HCT116 (cell line): ENCODE measurements around the gene KXD1. TPM values are rescaled to one million over a fixed set of nuclear protein-coding genes. Genes with fewer than 3 reads are reported as not detected.

Experiments
- ATAC-seq: fragments of 200-7000 bp; cut with Tn5 transposase; 2 replicates; pipeline ENCODE4 v1.9.1; 2020; ENCODE audit warnings: mild to moderate bottlenecking, moderate library complexity
- BruUV-seq: library from RNA; stranded (reverse); fragments of 400-500 nt; replicated peaks from 2 replicates; lab custom pipeline; 2021; lab: Mats Ljungman, UMichigan
- CTCF ChIA-PET: fragments of 300-600 bp; sonication (Branson Sonifier 250); formaldehyde crosslinking; loops from one replicate; lab custom pipeline; 2021; ENCODE audit warnings: antibody characterized with exemption; lab: Charles Lee
- POLR2A ChIA-PET: fragments of 300-600, 350-600 bp; sonication (Branson Sonifier 250); formaldehyde crosslinking; loops from one replicate; lab custom pipeline; 2021; ENCODE audit warnings: antibody characterized with exemption; lab: Charles Lee
- RAD21 ChIA-PET, 2 experiments: fragments of 300-600 bp; sonication (Branson Sonifier 250); formaldehyde crosslinking; loops; one replicate each; lab custom pipeline; 2023; ENCODE audit warnings: low total read pairs in 2 of 2; ENCODE audit not compliant: uncharacterized antibody in 2 of 2, unreplicated experiment in 2 of 2, low non-redundant PET in 1 of 2; lab: Charles Lee
- DNase-seq: peaks from one replicate; pipeline ENCODE4 v3.0.0-alpha.2; 2010; ENCODE audit warnings: low read depth, low spot score
- H2AFZ ChIP-seq: fragments of 200-600 bp; shearing (Covaris generic), sonication (generic); 2 replicates; pipeline ENCODE4 v1.6.1; 2017; ENCODE audit warnings: low read depth, mixed run types, mixed read lengths, antibody characterized with exemption, low read length; ENCODE audit not compliant: poor library complexity, severe bottlenecking
- H3K27ac ChIP-seq: 2 replicates; pipeline ENCODE4 v1.5.1; 2012; ENCODE audit warnings: low read depth, low read length
- H3K27me3 ChIP-seq: fragments of 200-600 bp; sonication (generic); 2 replicates; pipeline ENCODE4 v1.6.1; 2016; ENCODE audit warnings: mixed run types, low read length, mixed read lengths; ENCODE audit not compliant: insufficient read depth
- H3K36me3 ChIP-seq, 2 experiments: fragments of 200-500 bp in 1 of 2; fragments of 200-600 bp in 1 of 2; sonication (Bioruptor generic) in 1 of 2; sonication (generic) in 1 of 2; 2 replicates each; pipeline versions ENCODE4 v1.5.1 to v1.6.1; 2014 to 2016; ENCODE audit warnings: low read length in 2 of 2, inconsistent platforms in 1 of 2, mixed read lengths in 1 of 2, mixed run types in 1 of 2; ENCODE audit not compliant: insufficient read depth in 2 of 2, control insufficient read depth in 1 of 2
- H3K4me1 ChIP-seq, 2 experiments: fragments of 200-600 bp in 1 of 2; sonication (generic) in 1 of 2; 2 replicates each; pipeline versions ENCODE4 v1.5.1 to v1.6.1; 2012 to 2017; ENCODE audit warnings: low read length in 2 of 2, inconsistent platforms in 1 of 2, mild to moderate bottlenecking in 1 of 2, mixed read lengths in 1 of 2, mixed run types in 1 of 2, moderate library complexity in 1 of 2; ENCODE audit not compliant: insufficient read depth in 2 of 2, control insufficient read depth in 1 of 2
- H3K4me2 ChIP-seq: fragments of 200-600 bp; sonication (generic); 2 replicates; pipeline ENCODE4 v1.6.1; 2017; ENCODE audit warnings: mixed run types, low read length, mixed read lengths
- H3K4me3 ChIP-seq, 2 experiments: fragments of 200-600 bp in 1 of 2; sonication (generic) in 1 of 2; replicated peaks in 1 of 2; 2 replicates each; pipeline ENCODE4 v1.5.1; 2011 to 2016; ENCODE audit warnings: low read length in 2 of 2, control low read depth in 1 of 2, low read depth in 1 of 2, mild to moderate bottlenecking in 1 of 2, mixed read lengths in 1 of 2, mixed run types in 1 of 2
- H3K79me2 ChIP-seq: fragments of 200-600 bp; sonication (generic); 2 replicates; pipeline ENCODE4 v1.6.1; 2017; ENCODE audit warnings: mild to moderate bottlenecking, mixed run types, low read length, moderate library complexity, mixed read lengths; ENCODE audit not compliant: insufficient read depth
- H3K9ac ChIP-seq: fragments of 200-600 bp; sonication (generic); 2 replicates; pipeline ENCODE4 v1.6.1; 2016; ENCODE audit warnings: low read length, mixed read lengths
- H3K9me2 ChIP-seq: fragments of 200-600 bp; sonication (generic), shearing (Covaris generic); 2 replicates; pipeline ENCODE4 v1.6.1; 2017; ENCODE audit warnings: mixed run types, mild to moderate bottlenecking, moderate library complexity; ENCODE audit not compliant: insufficient read depth
- H3K9me3 ChIP-seq, 2 experiments: fragments of 200-500 bp in 1 of 2; fragments of 200-600 bp in 1 of 2; sonication (Bioruptor generic) in 1 of 2; sonication (generic) in 1 of 2; 2 replicates each; pipeline ENCODE4 v1.6.1; 2014 to 2017; ENCODE audit warnings: low read length in 2 of 2, mixed read lengths in 2 of 2, inconsistent platforms in 1 of 2, low read depth in 1 of 2, mild to moderate bottlenecking in 1 of 2, mixed run types in 1 of 2, moderate library complexity in 1 of 2; ENCODE audit not compliant: control insufficient read depth in 1 of 2, insufficient read depth in 1 of 2
- H4K20me1 ChIP-seq: fragments of 200-600 bp; sonication (generic), shearing (Covaris generic); 2 replicates; pipeline ENCODE4 v1.6.1; 2017; ENCODE audit warnings: mixed run types, mild to moderate bottlenecking, moderate library complexity; ENCODE audit not compliant: insufficient read depth
- CBX3 ChIP-seq: IDR thresholded peaks from 2 replicates; pipeline ENCODE4 v1.6.1; 2012; ENCODE audit warnings: low read depth
- CEBPB ChIP-seq: IDR thresholded peaks from 2 replicates; pipeline ENCODE4 v1.6.1; 2012; ENCODE audit warnings: low read depth
- CTCF ChIP-seq, 3 experiments: fragments of 200-600 bp in 1 of 3; sonication (generic) in 1 of 3; IDR thresholded peaks in 2 of 3; conservative IDR thresholded peaks in 1 of 3; 2 replicates each; pipeline ENCODE4 v1.5.1; 2012 to 2017; ENCODE audit warnings: low read depth in 2 of 3, low read length in 2 of 3, antibody characterized with exemption in 1 of 3, borderline replicate concordance in 1 of 3, control low read depth in 1 of 3, mild to moderate bottlenecking in 1 of 3, mixed read lengths in 1 of 3, mixed run types in 1 of 3, moderate library complexity in 1 of 3; ENCODE audit not compliant: insufficient read depth in 1 of 3
- EZH2phosphoT487 ChIP-seq: fragments of 200-600 bp; IDR thresholded peaks from 2 replicates; pipeline ENCODE4 v1.6.1; 2018; ENCODE audit warnings: antibody characterized with exemption, borderline replicate concordance
- REST ChIP-seq: IDR thresholded peaks from 2 replicates; pipeline ENCODE4 v1.6.1; 2012; ENCODE audit warnings: low read depth
- SIN3A ChIP-seq: IDR thresholded peaks from 2 replicates; pipeline ENCODE4 v1.6.1; 2012; ENCODE audit warnings: low read depth
- SP1 ChIP-seq: IDR thresholded peaks from 2 replicates; pipeline ENCODE4 v1.6.1; 2012; ENCODE audit warnings: low read depth
- TCF7L2 ChIP-seq: IDR thresholded peaks from 2 replicates; pipeline ENCODE4 v1.7.0; 2011; ENCODE audit warnings: borderline replicate concordance, inconsistent platforms; ENCODE audit not compliant: insufficient read depth, insufficient read length; ENCODE audit errors: extremely low read depth
- YY1 ChIP-seq: IDR thresholded peaks from 2 replicates; pipeline ENCODE4 v1.6.1; 2011; ENCODE audit warnings: low read length, low read depth, moderate library complexity, mild to moderate bottlenecking; ENCODE audit not compliant: insufficient replicate concordance; ENCODE audit errors: extremely low read depth
- ZBTB33 ChIP-seq: IDR thresholded peaks from 2 replicates; pipeline ENCODE4 v1.6.1; 2011; ENCODE audit warnings: mild to moderate bottlenecking, low read length, moderate library complexity; ENCODE audit not compliant: insufficient replicate concordance; ENCODE audit errors: extremely low read depth
- ZFX ChIP-seq: fragments of 450-650 bp; IDR thresholded peaks from 2 replicates; pipeline ENCODE4 v1.6.1; 2017
- intact Hi-C: fragments of 100-400 bp; cut with micrococcal nuclease; formaldehyde crosslinking; loops from 2 replicates; pipeline ENCODE4 v1.10.0; 2022
- total RNA-seq: library from RNA; stranded (reverse); gene quantifications from one replicate; pipeline ENCODE4 v1.2.1, GENCODE V29; 2021; ENCODE audit not compliant: unreplicated experiment

KXD1 gene
- total RNA-seq, 1 experiment from 2014 or later: 139 TPM

- DNase-seq (no peak), ATAC-seq (no peak)
- Histone ChIP-seq H4K20me1 (no peaks in the 10 kb centered on the region), H2AFZ (no peak overlapping the region), H3K4me3 (no peak overlapping the region), H3K27ac (no peak overlapping the region), H3K4me2 (no peak overlapping the region), H3K79me2 (no peaks in the 10 kb centered on the region), H3K9me3 (no peaks in the 10 kb centered on the region), H3K36me3 (no peaks in the 10 kb centered on the region), H3K27me3 (peaks cover 18% of the 10 kb centered on the region; the same call in 1 of the 2 replicates), H3K9ac (no peak overlapping the region), H3K9me2 (no peaks in the 10 kb centered on the region), H3K4me1 (peaks cover 1 to 22% of the 10 kb centered on the region in 2 experiments; a peak in 3 of 4 replicates)
- ChIA-PET RAD21 (no interaction called here), POLR2A (no interaction called here), CTCF (no interaction called here)
- intact Hi-C loops: no loop called here
- TF ChIP-seq CEBPB (no peak), YY1 (no peak), CTCF (IDR thresholded peaks at IDR 0.05 in 2 of 3, conservative IDR thresholded peaks at IDR 0.05 in 1 of 3; ENCODE audit: borderline replicate concordance in 1 of 3, insufficient read depth in 1 of 3, low read depth in 2 of 3, low read length in 2 of 3) (no peak), EZH2phosphoT487 (no peak), CBX3 (no peak)
- BruUV-seq: no TSS peak
These were observed 58.4 kb downstream of the KXD1 start for GRCh38 chr19:18616023-18616422.

- Histone ChIP-seq H3K9ac (no peak overlapping the region), H3K9me2 (no peaks in the 10 kb centered on the region), H4K20me1 (no peaks in the 10 kb centered on the region), H3K27me3 (peaks cover 7% of the 10 kb centered on the region; the same call in 1 of the 2 replicates), H3K79me2 (no peaks in the 10 kb centered on the region), H3K4me3 (no peak overlapping the region), H3K4me1 (peaks cover 0 to 12% of the 10 kb centered on the region in 2 experiments; a peak in 3 of 4 replicates), H2AFZ (no peak overlapping the region), H3K27ac (no peak overlapping the region), H3K36me3 (no peaks in the 10 kb centered on the region), H3K4me2 (no peak overlapping the region), H3K9me3 (no peaks in the 10 kb centered on the region)
- ChIA-PET POLR2A (no interaction called here), CTCF (no interaction called here), RAD21 (no interaction called here)
- no peak for TF ChIP-seq ZFX
- no peak for TF ChIP-seq SIN3A
- TF ChIP-seq TCF7L2: no peak
- TF ChIP-seq REST: no peak
- no peak for TF ChIP-seq ZBTB33
- no peak for TF ChIP-seq SP1
- ATAC-seq (no peak), DNase-seq (no peak)
- intact Hi-C loops: no loop called here
- no TSS peak for BruUV-seq
These were observed 59.9 kb downstream of the KXD1 start for GRCh38 chr19:18617562-18617961.
